Smooth muscle cell (in vitro differentiated cells): ENCODE results near the gene GUSB. TPM values are rescaled to one million over a fixed set of nuclear protein-coding genes. Genes with fewer than 3 reads are reported as not detected.

ENCODE experiments used
- DNase-seq: peaks from one replicate; lab custom pipeline; 2025; ENCODE audit not compliant: unreplicated experiment; lab: John Stamatoyannopoulos, UW
- H2AFZ ChIP-seq: fragments of 200-600 bp; sonication (generic); 2 replicates; pipeline ENCODE4 v1.6.0; 2016; ENCODE audit warnings: antibody characterized with exemption, low read depth, mild to moderate bottlenecking
- H3F3A ChIP-seq: fragments of 200-600 bp; sonication (generic); 2 replicates; pipeline ENCODE4 v1.6.0; 2017; ENCODE audit warnings: antibody characterized with exemption, low read depth
- H3K27ac ChIP-seq: fragments of 200-600 bp; sonication (generic); 2 replicates; pipeline ENCODE4 v1.5.1; 2016; ENCODE audit warnings: low read depth, mild to moderate bottlenecking
- H3K27me3 ChIP-seq: fragments of 200-600 bp; sonication (generic); 2 replicates; pipeline ENCODE4 v1.6.1; 2016; ENCODE audit warnings: low read depth, mild to moderate bottlenecking
- H3K36me3 ChIP-seq: fragments of 200-600 bp; sonication (generic); 2 replicates; pipeline ENCODE4 v1.5.1; 2016; ENCODE audit warnings: low read depth
- H3K4me1 ChIP-seq: fragments of 200-600 bp; sonication (generic); 2 replicates; pipeline ENCODE4 v1.5.1; 2016; ENCODE audit warnings: low read depth
- H3K4me2 ChIP-seq: fragments of 200-600 bp; sonication (generic); 2 replicates; pipeline ENCODE4 v1.6.0; 2016; ENCODE audit warnings: mild to moderate bottlenecking
- H3K4me3 ChIP-seq: fragments of 200-600 bp; sonication (generic); 2 replicates; pipeline ENCODE4 v1.5.1; 2016; ENCODE audit warnings: mild to moderate bottlenecking
- H3K79me2 ChIP-seq: fragments of 200-600 bp; sonication (generic); 2 replicates; pipeline ENCODE4 v1.6.0; 2016; ENCODE audit warnings: low read depth, mild to moderate bottlenecking
- H3K9ac ChIP-seq: fragments of 200-600 bp; sonication (generic); 2 replicates; pipeline ENCODE4 v1.6.0; 2016; ENCODE audit warnings: low read depth
- H3K9me3 ChIP-seq: fragments of 200-600 bp; sonication (generic); replicated peaks from 2 replicates; pipeline ENCODE4 v1.5.1; 2016; ENCODE audit warnings: low read depth
- H4K20me1 ChIP-seq: fragments of 200-600 bp; sonication (generic); 2 replicates; pipeline ENCODE4 v1.6.0; 2016; ENCODE audit warnings: low read depth
- WGBS: methylation state at CpG from one replicate; pipeline ENCODE4 v1.1.7; 2016; ENCODE audit warnings: low lambda C conversion rate; 5-methylcytosine and 5-hydroxymethylcytosine counted together
- polyA plus RNA-seq: library from polyadenylated mRNA; unstranded; fragments of >200 nt; fragmentation: Nextera tagmentation; extraction: Ambion mirVana; gene quantifications from 2 replicates; pipeline ENCODE4 v1.2.1, GENCODE V29; 2016
- total RNA-seq: library from RNA; depleted of rRNA; stranded (reverse); fragments of >200 nt; gene quantifications from 2 replicates; pipeline ENCODE4 v1.2.3, GENCODE V29; 2014
- TF ChIP-seq, protein P1 (sequence below): fragments of 200-600 bp; sonication (generic); IDR thresholded peaks from 2 replicates; pipeline ENCODE4 v1.5.1; 2017; ENCODE audit warnings: borderline replicate concordance, mild to moderate bottlenecking, antibody characterized with exemption; ENCODE audit not compliant: insufficient read depth, poor library complexity, severe bottlenecking

Gene GUSB
- total and polyA plus RNA-seq, 2 experiments from 2014 or later: 24.4 to 42.1 TPM

DNA sequence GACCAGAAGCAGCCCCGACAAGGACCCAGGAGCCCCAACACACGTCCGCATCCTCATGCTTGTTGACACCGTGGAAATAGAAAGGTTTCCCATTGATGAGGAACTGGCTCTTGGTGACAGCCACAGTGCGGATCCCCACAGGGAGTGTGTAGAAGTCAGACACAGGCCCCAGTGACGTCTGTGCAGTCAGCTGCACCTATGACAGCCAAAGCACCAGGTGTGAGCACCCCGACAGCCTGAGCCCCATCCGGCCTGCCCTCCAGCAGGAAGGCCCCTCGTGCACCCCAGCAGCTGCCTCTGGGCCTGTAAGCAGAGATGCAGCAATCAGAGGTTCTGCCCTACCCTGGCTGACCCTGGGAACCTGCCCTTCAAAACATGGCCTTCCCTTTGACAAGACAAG, 7.1 kb downstream of the GUSB start:
- Histone ChIP-seq H3K79me2 (no peaks in the 10 kb centered on the region), H3K27ac (no peak overlapping the region), H3K4me1 (no peaks in the 10 kb centered on the region), H3K27me3 (no peaks in the 10 kb centered on the region), H2AFZ (no peak overlapping the region), H3K9me3 (no peaks in the 10 kb centered on the region), H3K4me3 (no peak overlapping the region), H3F3A (no peaks in the 10 kb centered on the region), H4K20me1 (no peaks in the 10 kb centered on the region), H3K4me2 (no peak overlapping the region), H3K36me3 (no peaks in the 10 kb centered on the region), H3K9ac (no peak overlapping the region)
- WGBS: 94% methylated on average over 9 of the region's 9 CpGs
- TF ChIP-seq, protein P1, sequence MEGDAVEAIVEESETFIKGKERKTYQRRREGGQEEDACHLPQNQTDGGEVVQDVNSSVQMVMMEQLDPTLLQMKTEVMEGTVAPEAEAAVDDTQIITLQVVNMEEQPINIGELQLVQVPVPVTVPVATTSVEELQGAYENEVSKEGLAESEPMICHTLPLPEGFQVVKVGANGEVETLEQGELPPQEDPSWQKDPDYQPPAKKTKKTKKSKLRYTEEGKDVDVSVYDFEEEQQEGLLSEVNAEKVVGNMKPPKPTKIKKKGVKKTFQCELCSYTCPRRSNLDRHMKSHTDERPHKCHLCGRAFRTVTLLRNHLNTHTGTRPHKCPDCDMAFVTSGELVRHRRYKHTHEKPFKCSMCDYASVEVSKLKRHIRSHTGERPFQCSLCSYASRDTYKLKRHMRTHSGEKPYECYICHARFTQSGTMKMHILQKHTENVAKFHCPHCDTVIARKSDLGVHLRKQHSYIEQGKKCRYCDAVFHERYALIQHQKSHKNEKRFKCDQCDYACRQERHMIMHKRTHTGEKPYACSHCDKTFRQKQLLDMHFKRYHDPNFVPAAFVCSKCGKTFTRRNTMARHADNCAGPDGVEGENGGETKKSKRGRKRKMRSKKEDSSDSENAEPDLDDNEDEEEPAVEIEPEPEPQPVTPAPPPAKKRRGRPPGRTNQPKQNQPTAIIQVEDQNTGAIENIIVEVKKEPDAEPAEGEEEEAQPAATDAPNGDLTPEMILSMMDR: no peak
- no peak for DNase-seq

- no peak for DNase-seq
- Histone ChIP-seq H3K4me3 (no peak overlapping the region), H3F3A (no peaks in the 10 kb centered on the region), H2AFZ (no peak overlapping the region), H3K4me1 (no peaks in the 10 kb centered on the region), H3K27me3 (no peaks in the 10 kb centered on the region), H3K9me3 (no peaks in the 10 kb centered on the region), H4K20me1 (no peaks in the 10 kb centered on the region), H3K27ac (no peak overlapping the region), H3K9ac (no peak overlapping the region), H3K79me2 (no peaks in the 10 kb centered on the region), H3K4me2 (no peak overlapping the region), H3K36me3 (no peaks in the 10 kb centered on the region)
- WGBS: 99% methylated on average over 29 of the region's 29 CpGs
- TF ChIP-seq, protein P1: no peak
Measured at GRCh38 chr7:65974191-65974801, 7.7 kb downstream of the GUSB start.

GRCh38 chr7:65972976-65973375, 9.0 kb downstream of the GUSB start:
- Histone ChIP-seq H3K36me3 (no peaks in the 10 kb centered on the region), H3K9me3 (no peaks in the 10 kb centered on the region), H3F3A (no peaks in the 10 kb centered on the region), H2AFZ (no peak overlapping the region), H3K9ac (no peak overlapping the region), H3K27me3 (no peaks in the 10 kb centered on the region), H3K27ac (no peak overlapping the region), H4K20me1 (no peaks in the 10 kb centered on the region), H3K4me3 (no peak overlapping the region), H3K4me2 (no peak overlapping the region), H3K4me1 (no peaks in the 10 kb centered on the region), H3K79me2 (no peaks in the 10 kb centered on the region)
- no peak for DNase-seq
- TF ChIP-seq, protein P1: no peak
- WGBS: 99% methylated on average over 13 of the region's 13 CpGs

DNA sequence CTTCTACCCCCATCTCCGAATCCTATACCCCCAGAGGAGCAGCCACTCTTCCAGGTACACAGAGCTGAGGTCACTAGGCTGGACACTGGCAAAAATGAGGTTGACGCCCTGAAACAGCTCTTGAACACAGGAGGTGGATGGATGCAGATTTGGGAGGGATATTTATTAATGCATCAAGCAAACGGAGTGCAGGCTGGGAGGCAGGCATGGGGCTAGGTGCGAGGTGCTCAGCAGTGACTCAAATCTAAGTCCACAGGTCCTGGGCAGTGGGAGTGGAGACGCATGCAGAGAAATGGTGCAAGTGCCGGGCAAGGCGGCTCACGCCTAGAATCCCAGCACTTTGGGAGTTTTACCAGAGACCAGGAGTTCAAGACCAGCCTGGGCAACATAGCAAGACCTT, 11.0 kb downstream of the GUSB start:
- H3F3A ChIP-seq: no peaks in the 10 kb centered on the region
- no peak overlapping the region for H3K4me3 ChIP-seq
- no peaks in the 10 kb centered on the region for H3K4me1 ChIP-seq
- H3K79me2 ChIP-seq: no peaks in the 10 kb centered on the region
- TF ChIP-seq, protein P1: no peak
- H2AFZ ChIP-seq: no peak overlapping the region
- H3K27me3 ChIP-seq: no peaks in the 10 kb centered on the region
- DNase-seq: no peak
- H3K9me3 ChIP-seq: no peaks in the 10 kb centered on the region
- H3K4me2 ChIP-seq: no peak overlapping the region
- 98% methylated on average over 8 of the region's 8 CpGs for WGBS
- H4K20me1 ChIP-seq: no peaks in the 10 kb centered on the region
- no peaks in the 10 kb centered on the region for H3K36me3 ChIP-seq
- no peak overlapping the region for H3K9ac ChIP-seq
- H3K27ac ChIP-seq: no peak overlapping the region
